HG02884 (cell line): ENCODE data around the gene CMTM6.

Source experiments
- ATAC-seq: cut with Tn5 transposase; IDR thresholded peaks from one replicate; pipeline ENCODE4 v1.9.1; 2021; ENCODE audit warnings: mild to moderate bottlenecking, moderate library complexity; ENCODE audit not compliant: unreplicated experiment

Gene CMTM6

GRCh38 chr3:32448686-32449474 lies 53.8 kb downstream of the CMTM6 start:
- no peak for ATAC-seq

GRCh38 chr3:32447865-32448400 lies 54.7 kb downstream of the CMTM6 start:
- ATAC-seq, result no peak

GRCh38 chr3:32443478-32443877 lies 59.2 kb downstream of the CMTM6 start:
- ATAC-seq, result no peak

- ATAC-seq, result no peak
These were observed 59.9 kb downstream of the CMTM6 start for GRCh38 chr3:32442766-32443165.

- ATAC-seq, result no peak
These were observed 61.9 kb downstream of the CMTM6 start for GRCh38 chr3:32440611-32441350.

- peak; percentile 27 for ATAC-seq
These were observed 63.2 kb downstream of the CMTM6 start for GRCh38 chr3:32439421-32439820.

GRCh38 chr3:32438596-32439344 lies 63.9 kb downstream of the CMTM6 start:
- peak; percentile 89 for ATAC-seq

- ATAC-seq, result no peak
These were observed 64.8 kb downstream of the CMTM6 start for GRCh38 chr3:32437896-32438295.

GRCh38 chr3:32436816-32437189 lies 65.8 kb downstream of the CMTM6 start:
- ATAC-seq, result no peak

GRCh38 chr3:32435911-32436815 lies 66.5 kb downstream of the CMTM6 start:
- ATAC-seq, result no peak

GRCh38 chr3:32434206-32434605 lies 68.4 kb downstream of the CMTM6 start:
- no peak for ATAC-seq

GRCh38 chr3:32432711-32433530 lies 69.7 kb downstream of the CMTM6 start:
- ATAC-seq, result no peak

- no peak for ATAC-seq
These were observed 70.5 kb downstream of the CMTM6 start for GRCh38 chr3:32432045-32432710.

- no peak for ATAC-seq
These were observed 71.2 kb downstream of the CMTM6 start for GRCh38 chr3:32431481-32431880.
